Effector memory CD4-positive, alpha-beta T cell (primary cell): Measurements from ENCODE around the gene QDPR.

Experiments
- DNase-seq, 3 donors: peaks; one replicate each; pipeline ENCODE4 v3.0.0-alpha.2; 2020
- H3K27ac ChIP-seq: 2 replicates; pipeline ENCODE4 v1.7.0; 2013; ENCODE audit warnings: mild to moderate bottlenecking, low read length, moderate library complexity; ENCODE audit not compliant: insufficient read depth, poor library complexity, severe bottlenecking
- H3K27me3 ChIP-seq: replicated peaks from 2 replicates; pipeline ENCODE4 v1.7.0; 2013; ENCODE audit warnings: mild to moderate bottlenecking, low read length; ENCODE audit not compliant: insufficient read depth, control insufficient read depth, poor library complexity, severe bottlenecking
- H3K36me3 ChIP-seq: 2 replicates; pipeline ENCODE4 v1.7.0; 2013; ENCODE audit warnings: mild to moderate bottlenecking, low read length, moderate library complexity; ENCODE audit not compliant: control insufficient read depth, insufficient read depth
- H3K4me1 ChIP-seq: 2 replicates; pipeline ENCODE4 v1.7.0; 2013; ENCODE audit warnings: low read length, mild to moderate bottlenecking; ENCODE audit not compliant: control insufficient read depth, insufficient read depth, poor library complexity, severe bottlenecking
- H3K4me3 ChIP-seq: 2 replicates; pipeline ENCODE4 v1.7.0; 2013; ENCODE audit warnings: low read length, low read depth, mild to moderate bottlenecking; ENCODE audit not compliant: insufficient read depth, poor library complexity, severe bottlenecking
- H3K9me3 ChIP-seq: 2 replicates; pipeline ENCODE4 v1.7.0; 2013; ENCODE audit warnings: mild to moderate bottlenecking, low read length, moderate library complexity; ENCODE audit not compliant: control insufficient read depth

The QDPR gene

GRCh38 chr4:17493619-17494018 lies 18.3 kb downstream of the QDPR start:
- no peak for DNase-seq
- peaks cover 53% of the 10 kb centered on the region for H3K36me3 ChIP-seq
- H3K9me3 ChIP-seq: no peaks in the 10 kb centered on the region
- no peak overlapping the region for H3K27ac ChIP-seq
- no peaks in the 10 kb centered on the region for H3K4me1 ChIP-seq
- no peaks in the 10 kb centered on the region for H3K27me3 ChIP-seq
- H3K4me3 ChIP-seq: no peak overlapping the region

GRCh38 chr4:17492876-17493275 lies 19.0 kb downstream of the QDPR start:
- DNase-seq: no peak
- Histone ChIP-seq H3K27me3 (no peaks in the 10 kb centered on the region), H3K4me3 (no peak overlapping the region), H3K4me1 (no peaks in the 10 kb centered on the region), H3K36me3 (peaks cover 52% of the 10 kb centered on the region), H3K27ac (no peak overlapping the region), H3K9me3 (no peaks in the 10 kb centered on the region)

DNA sequence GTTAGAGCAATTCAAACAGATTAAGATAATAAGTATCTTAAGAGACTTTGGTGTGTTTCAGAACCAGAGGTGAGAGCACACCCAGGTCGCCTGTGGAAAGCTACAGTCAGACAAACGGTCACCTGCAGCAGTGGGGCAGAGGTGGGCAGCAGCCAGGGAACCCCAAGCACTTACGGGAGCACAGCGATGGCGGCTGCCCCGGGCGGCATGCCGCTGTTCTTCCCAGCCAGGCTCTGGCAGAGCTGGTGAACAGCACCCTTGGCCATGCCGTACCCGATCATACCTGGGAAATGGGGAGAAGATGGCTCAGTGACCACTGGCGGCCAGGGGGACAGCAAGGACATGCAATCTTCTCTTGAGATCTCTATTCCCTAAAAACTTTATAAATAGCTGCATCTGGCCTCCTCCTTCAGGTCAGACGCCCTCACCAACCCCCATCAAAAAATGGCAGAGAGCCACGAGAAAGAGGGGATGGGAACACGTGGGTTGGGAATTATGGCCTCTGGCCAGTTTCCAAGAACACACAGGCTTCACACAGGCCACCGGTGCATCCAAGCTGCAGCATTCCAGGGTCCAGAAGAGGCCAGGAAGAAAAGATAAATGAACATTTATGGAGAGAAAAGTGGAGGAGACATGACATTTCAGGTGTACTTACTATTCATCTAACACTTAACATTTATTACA lies 19.7 kb downstream of the QDPR start:
- no peak for DNase-seq
- peaks cover 51% of the 10 kb centered on the region for H3K36me3 ChIP-seq
- H3K4me1 ChIP-seq: no peaks in the 10 kb centered on the region
- no peaks in the 10 kb centered on the region for H3K27me3 ChIP-seq
- H3K27ac ChIP-seq: no peak overlapping the region
- H3K4me3 ChIP-seq: no peak overlapping the region
- H3K9me3 ChIP-seq: no peaks in the 10 kb centered on the region

DNA sequence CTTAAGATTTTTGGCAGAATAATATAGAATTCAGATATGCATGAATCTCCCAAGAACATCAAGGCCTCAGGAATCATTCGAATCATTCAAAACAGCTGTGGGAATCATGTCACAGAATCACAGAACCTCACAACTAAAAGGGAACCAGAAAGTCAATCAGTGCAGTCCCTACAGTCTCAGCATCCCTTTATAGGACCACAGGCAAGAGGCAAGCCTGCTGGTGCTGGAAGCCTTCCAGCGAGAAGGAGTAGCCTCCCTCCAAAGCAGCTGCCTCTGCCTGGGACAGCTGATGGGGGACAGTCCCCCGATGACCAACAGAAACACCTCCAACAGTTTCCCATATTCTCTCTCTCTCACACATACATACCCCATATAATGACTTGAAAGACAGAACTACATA lies 20.7 kb downstream of the QDPR start:
- H3K9me3 ChIP-seq: no peaks in the 10 kb centered on the region
- H3K36me3 ChIP-seq: peaks cover 52% of the 10 kb centered on the region
- H3K4me1 ChIP-seq: no peaks in the 10 kb centered on the region
- H3K27me3 ChIP-seq: no peaks in the 10 kb centered on the region
- no peak for DNase-seq
- H3K27ac ChIP-seq: no peak overlapping the region
- no peak overlapping the region for H3K4me3 ChIP-seq

DNA sequence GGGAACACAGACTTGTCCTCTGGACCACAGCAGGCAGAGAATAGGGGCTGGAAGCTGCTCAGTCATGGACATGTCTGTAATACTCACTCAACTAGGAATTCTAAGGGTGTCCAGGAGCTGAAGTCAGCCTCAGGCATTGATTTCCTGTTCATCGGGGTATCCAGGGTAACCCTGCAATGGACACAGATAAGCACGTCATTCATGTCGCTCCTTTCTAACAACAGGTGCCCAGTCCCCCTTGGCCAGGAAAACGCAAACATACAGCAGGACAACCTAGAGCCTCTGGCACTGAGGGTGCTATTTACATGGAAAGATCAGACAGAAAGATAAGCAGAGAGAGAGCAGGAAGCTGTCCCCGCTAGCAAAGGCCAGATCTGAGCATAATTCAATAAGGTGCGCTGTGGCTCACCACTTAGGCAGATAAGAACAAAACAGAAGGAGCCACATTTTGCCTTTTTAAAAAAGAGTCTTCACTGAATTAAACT lies 21.3 kb downstream of the QDPR start:
- Histone ChIP-seq H3K27me3 (no peaks in the 10 kb centered on the region), H3K27ac (no peak overlapping the region), H3K9me3 (no peaks in the 10 kb centered on the region), H3K4me3 (no peak overlapping the region), H3K36me3 (peaks cover 55% of the 10 kb centered on the region), H3K4me1 (no peaks in the 10 kb centered on the region)
- DNase-seq: no peak

GRCh38 chr4:17489721-17490120 lies 22.2 kb downstream of the QDPR start:
- Histone ChIP-seq H3K4me1 (no peaks in the 10 kb centered on the region), H3K4me3 (no peak overlapping the region), H3K27ac (no peak overlapping the region), H3K9me3 (no peaks in the 10 kb centered on the region), H3K36me3 (peaks cover 48% of the 10 kb centered on the region), H3K27me3 (no peaks in the 10 kb centered on the region)
- DNase-seq: no peak

DNA sequence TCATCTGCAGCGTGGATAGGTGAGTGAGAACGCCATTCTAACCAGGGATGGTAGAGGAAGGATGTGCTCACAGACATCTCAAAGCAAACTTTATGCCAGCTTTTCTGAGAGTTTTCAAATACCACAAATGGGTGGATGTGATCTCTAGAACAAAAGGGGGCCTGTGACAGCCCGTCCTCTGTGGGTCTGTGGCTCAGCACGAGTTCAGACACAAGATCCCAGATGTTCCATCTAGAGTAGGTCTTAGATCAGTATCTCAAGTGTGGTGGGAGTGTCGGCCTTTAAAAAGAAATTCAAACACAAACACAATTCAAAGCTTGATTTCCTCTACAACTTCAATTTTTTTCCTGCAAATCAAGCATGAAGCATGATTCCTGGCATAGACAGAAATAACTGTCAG lies 22.8 kb downstream of the QDPR start:
- H3K36me3 ChIP-seq: peaks cover 44% of the 10 kb centered on the region
- DNase-seq: no peak
- no peaks in the 10 kb centered on the region for H3K9me3 ChIP-seq
- H3K4me3 ChIP-seq: no peak overlapping the region
- no peaks in the 10 kb centered on the region for H3K27me3 ChIP-seq
- no peaks in the 10 kb centered on the region for H3K4me1 ChIP-seq
- H3K27ac ChIP-seq: no peak overlapping the region

DNA sequence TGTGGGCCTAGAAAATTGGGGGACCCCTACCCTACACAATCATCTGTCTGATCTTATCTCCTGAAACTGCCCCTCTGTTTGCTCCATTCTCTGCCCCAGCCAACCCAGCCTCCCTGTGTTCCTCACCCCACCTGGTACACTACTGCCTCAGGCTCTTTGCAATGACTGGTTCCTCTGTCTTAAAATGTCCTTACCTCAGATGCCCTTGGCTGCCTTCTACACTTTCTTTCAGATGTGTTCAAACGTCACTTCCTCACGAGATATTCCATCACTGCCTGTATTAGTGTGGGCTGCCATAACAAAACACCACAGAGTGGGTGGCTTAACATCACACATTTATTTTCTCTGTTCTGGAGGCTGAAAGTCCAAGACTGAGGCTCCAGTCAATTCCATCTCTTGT lies 29.2 kb downstream of the QDPR start:
- H3K4me1 ChIP-seq: no peaks in the 10 kb centered on the region
- peaks cover 12% of the 10 kb centered on the region for H3K36me3 ChIP-seq
- H3K9me3 ChIP-seq: peaks cover 5% of the 10 kb centered on the region
- DNase-seq: no peak
- H3K27me3 ChIP-seq: no peaks in the 10 kb centered on the region
- H3K27ac ChIP-seq: no peak overlapping the region
- no peak overlapping the region for H3K4me3 ChIP-seq

DNA sequence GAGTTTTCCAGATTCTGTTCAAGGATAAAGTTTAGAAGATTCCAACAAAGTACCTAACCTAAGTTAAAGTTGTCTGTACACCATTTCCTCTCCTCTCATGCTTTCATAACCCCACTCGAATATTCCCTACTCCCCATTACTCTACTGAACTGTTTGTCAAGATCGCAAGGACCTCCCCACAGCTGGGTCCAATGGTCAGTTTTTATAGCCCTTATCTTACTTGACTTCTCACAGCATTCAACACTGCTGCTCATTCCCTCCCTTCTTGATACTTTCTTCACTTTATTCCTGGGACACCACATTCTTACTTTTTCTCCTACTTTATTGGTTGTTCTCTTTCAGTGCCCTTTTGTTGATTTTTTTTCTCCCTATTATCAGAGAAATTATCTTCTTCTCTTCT lies 30.9 kb downstream of the QDPR start:
- Histone ChIP-seq H3K4me3 (no peak overlapping the region), H3K27me3 (no peaks in the 10 kb centered on the region), H3K4me1 (no peaks in the 10 kb centered on the region), H3K36me3 (peaks cover under 1% of the 10 kb centered on the region), H3K27ac (no peak overlapping the region), H3K9me3 (peaks cover 5% of the 10 kb centered on the region)
- no peak for DNase-seq

GRCh38 chr4:17480210-17480927 lies 31.5 kb downstream of the QDPR start:
- Histone ChIP-seq H3K4me1 (no peaks in the 10 kb centered on the region), H3K4me3 (no peak overlapping the region), H3K36me3 (no peaks in the 10 kb centered on the region), H3K27ac (no peak overlapping the region), H3K9me3 (peaks cover 5% of the 10 kb centered on the region), H3K27me3 (no peaks in the 10 kb centered on the region)
- no peak for DNase-seq
